ENCODE measurements around the gene GAPDHS. TPM values are rescaled to one million over a fixed set of nuclear protein-coding genes. Genes with fewer than 3 reads are reported as not detected.

Gene GAPDHS
- total RNA-seq, 2 donors from 2014 or later: not detected

DNA sequence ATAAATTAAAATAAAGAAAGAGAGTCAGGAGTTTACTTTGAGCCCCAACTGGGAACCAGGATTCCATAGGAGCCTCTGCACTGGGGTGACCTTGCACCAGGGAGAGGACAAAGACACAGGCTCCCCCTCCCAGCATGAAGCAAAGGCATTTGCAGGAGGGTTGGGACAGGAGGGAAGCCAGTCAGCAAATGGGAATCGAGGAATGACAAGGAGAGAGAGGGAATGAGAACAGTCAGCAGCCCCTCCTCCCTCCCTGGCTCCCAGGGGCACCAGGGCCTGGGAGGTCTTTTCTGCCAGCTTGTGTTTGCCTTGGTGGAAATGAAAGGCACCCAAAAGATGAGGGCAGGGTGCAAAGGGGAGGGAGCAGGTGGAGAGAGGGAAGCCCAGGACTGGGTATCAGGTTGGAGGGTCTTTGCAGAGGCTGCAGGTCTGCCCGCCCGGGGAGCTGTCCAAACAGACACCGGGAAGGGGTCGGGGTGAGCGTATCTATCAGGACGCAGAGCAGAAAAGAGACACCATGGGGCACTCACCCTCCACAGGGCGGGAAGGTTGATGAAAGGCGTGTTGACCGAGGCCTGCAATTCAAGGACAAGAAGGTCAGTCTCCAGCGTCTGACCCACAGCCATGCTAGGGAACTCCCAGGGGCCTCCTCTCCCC is 8.9 kb upstream of the GAPDHS start:
- no peak overlapping the region for H3K4me3 ChIP-seq
- H3K27ac ChIP-seq: no peak overlapping the region
- H3K4me1 ChIP-seq: no peaks in the 10 kb centered on the region
- 31 to 38% methylated on average over 10 to 11 of the region's 11 CpGs for WGBS, 2 donors
- no peaks in the 10 kb centered on the region for H3K27me3 ChIP-seq
- ATAC-seq: no peak
- DNase-seq: no peak
- no peak for TF ChIP-seq POLR2A (IDR thresholded peaks at IDR 0.05)
- TF ChIP-seq, protein P1, sequence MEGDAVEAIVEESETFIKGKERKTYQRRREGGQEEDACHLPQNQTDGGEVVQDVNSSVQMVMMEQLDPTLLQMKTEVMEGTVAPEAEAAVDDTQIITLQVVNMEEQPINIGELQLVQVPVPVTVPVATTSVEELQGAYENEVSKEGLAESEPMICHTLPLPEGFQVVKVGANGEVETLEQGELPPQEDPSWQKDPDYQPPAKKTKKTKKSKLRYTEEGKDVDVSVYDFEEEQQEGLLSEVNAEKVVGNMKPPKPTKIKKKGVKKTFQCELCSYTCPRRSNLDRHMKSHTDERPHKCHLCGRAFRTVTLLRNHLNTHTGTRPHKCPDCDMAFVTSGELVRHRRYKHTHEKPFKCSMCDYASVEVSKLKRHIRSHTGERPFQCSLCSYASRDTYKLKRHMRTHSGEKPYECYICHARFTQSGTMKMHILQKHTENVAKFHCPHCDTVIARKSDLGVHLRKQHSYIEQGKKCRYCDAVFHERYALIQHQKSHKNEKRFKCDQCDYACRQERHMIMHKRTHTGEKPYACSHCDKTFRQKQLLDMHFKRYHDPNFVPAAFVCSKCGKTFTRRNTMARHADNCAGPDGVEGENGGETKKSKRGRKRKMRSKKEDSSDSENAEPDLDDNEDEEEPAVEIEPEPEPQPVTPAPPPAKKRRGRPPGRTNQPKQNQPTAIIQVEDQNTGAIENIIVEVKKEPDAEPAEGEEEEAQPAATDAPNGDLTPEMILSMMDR (IDR thresholded peaks at IDR 0.05): no peak
- intact Hi-C loops (cut with DNase I): no loop called here
- no peaks in the 10 kb centered on the region for H3K9me3 ChIP-seq
- no peaks in the 10 kb centered on the region for H3K36me3 ChIP-seq (replicated peaks in 1 of 2; ENCODE audit: insufficient read depth in 1 of 2, low read depth in 2 of 2)

DNA sequence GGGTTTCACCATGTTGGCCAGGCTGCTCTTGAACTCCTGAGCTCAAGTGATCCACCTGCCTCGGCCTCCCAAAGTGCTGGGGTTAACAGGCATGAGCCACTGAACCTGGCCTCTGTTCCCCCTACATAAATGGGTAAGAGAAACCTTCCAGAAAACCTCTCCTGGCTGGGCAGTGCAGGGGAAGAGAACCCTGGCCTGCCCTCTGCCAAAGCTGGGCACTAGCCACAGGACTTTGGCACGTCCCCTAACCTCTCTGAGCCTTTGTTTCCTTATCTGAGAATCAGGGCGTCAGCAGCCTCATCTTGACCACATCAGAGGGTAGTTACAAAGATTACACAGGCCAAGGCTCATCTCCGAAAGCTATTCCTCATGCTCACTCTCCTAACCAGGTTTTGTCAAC is 7.4 kb upstream of the GAPDHS start:
- Histone ChIP-seq H3K9me3 (no peaks in the 10 kb centered on the region), H3K4me1 (no peaks in the 10 kb centered on the region), H3K4me3 (no peak overlapping the region), H3K36me3 (replicated peaks in 1 of 2; ENCODE audit: insufficient read depth in 1 of 2, low read depth in 2 of 2) (no peaks in the 10 kb centered on the region), H3K27me3 (no peaks in the 10 kb centered on the region), H3K27ac (no peak overlapping the region)
- WGBS, 2 donors: 63 to 66% methylated on average over 3 to 4 of the region's 4 CpGs
- no peak for DNase-seq
- TF ChIP-seq POLR2A (IDR thresholded peaks at IDR 0.05): no peak
- TF ChIP-seq, protein P1 (IDR thresholded peaks at IDR 0.05): no peak
- intact Hi-C loops (cut with DNase I): no loop called here
- ATAC-seq: no peak

DNA sequence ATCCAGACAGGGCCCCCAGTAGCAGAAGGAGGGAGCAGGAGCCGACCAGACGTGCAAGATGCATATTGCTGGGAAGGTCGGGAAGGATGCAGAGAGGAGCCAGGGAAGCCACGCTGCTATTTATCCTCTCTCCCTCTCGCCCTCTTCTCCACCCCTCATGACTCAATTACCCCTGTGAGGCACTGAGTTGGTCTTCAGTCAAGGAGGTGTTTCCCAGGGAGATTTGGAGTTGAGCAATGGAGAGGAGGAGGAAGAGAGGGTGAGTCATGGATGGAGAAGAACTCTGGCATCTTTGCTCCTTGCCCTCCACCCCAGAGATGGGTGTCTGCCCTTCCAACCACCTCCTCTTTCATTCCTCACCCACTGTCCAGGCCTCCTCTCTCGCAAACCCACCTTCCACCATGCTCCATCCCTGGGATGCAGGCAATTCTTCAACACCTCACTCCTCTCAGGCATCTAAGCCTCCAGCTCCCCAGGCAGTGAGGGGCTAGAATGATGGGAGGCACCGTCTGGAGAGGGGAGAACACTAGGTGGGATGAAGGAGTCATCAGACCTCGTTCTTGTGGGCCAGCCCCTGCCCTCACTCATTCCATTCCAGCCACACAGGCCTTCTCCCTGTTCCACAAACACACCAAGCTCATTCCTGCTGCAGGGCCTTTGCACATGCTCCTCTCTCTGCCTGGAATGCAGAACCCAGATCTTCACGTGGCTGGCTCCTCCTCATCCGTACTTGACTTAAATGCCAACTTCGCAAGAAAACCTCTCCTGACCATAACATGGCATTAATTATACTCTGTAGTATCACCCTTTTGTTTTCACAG is 4.8 kb upstream of the GAPDHS start, which contains the start of gene SBSN:
Gene SBSN (minus strand): TSS at position 94 of the 821 bp plus-strand sequence. CDS start 30 bp downstream, at position 64.
- intact Hi-C loops (cut with DNase I): no loop called here
- H3K4me3 ChIP-seq: no peak within 1 kb of the TSS
- no peaks in the 10 kb centered on the region for H3K27me3 ChIP-seq
- H3K4me1 ChIP-seq: peaks cover under 1% of the 10 kb centered on the region
- TF ChIP-seq, protein P1 (IDR thresholded peaks at IDR 0.05): no peak
- TF ChIP-seq POLR2A (IDR thresholded peaks at IDR 0.05): no peak
- DNase-seq (no peak), ATAC-seq (no peak)
- no peaks in the 10 kb centered on the region for H3K9me3 ChIP-seq
- H3K27ac ChIP-seq: no peak within 1 kb of the TSS
- no peaks in the 10 kb centered on the region for H3K36me3 ChIP-seq (replicated peaks in 1 of 2; ENCODE audit: insufficient read depth in 1 of 2, low read depth in 2 of 2)
- 60% methylated on average over 11 of the region's 11 CpGs for WGBS, 2 donors

DNA sequence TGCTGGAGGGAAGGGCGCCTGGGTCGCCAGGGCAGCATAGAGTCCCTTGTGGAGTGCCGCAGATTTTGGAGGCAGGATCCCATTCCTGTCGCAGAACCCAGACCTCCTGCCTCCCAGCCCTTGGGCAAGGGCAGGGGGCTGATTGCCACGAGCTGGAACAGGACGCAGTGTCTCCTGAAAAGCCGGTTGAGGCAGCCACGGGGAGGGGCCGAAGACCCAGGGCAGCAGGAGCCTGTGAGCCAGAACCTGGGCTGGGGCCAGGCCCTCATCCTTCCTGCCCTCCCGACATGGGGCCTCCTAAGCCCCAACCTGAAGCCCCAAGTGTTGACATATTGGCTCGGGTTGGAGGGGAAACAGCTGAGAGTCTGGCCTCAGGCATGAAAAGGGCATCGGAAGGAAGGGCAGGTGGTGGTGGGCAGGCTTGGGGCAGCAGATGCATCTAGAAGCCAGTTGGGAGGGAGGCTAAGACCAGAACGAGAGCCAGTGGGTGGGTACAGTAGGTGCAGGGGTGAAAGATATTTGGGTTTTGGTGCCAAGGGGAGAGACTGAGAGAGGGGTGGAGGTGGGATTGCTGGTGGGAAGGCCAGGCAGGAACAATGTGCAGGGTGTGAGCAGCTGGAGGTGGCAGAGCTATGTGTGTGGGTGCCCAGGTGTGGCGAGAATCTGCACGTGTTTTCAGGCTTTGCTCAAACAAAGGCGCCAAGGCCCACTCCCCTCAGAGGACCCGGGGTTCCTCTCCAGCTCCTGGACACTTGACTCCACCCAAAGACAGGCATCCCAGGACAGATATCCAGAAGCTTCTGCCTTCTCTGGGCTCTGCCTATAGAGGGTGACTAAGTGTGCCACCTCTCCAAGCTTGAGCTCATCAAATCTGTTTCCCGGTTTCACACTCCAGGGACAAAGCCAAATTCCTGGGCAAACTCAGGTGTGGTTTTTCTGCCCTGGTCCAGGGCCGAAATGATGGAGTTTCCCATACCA is 3.7 kb upstream of the GAPDHS start:
- Histone ChIP-seq H3K9me3 (no peaks in the 10 kb centered on the region), H3K36me3 (replicated peaks in 1 of 2; ENCODE audit: insufficient read depth in 1 of 2, low read depth in 2 of 2) (no peaks in the 10 kb centered on the region), H3K27me3 (no peaks in the 10 kb centered on the region), H3K4me3 (no peak overlapping the region), H3K27ac (no peak overlapping the region), H3K4me1 (peaks cover 9% of the 10 kb centered on the region)
- ATAC-seq: no peak
- TF ChIP-seq, protein P1 (IDR thresholded peaks at IDR 0.05): no peak
- no peak for TF ChIP-seq POLR2A (IDR thresholded peaks at IDR 0.05)
- intact Hi-C loops (cut with DNase I): no loop called here
- DNase-seq: no peak
- WGBS, 2 donors: 45 to 48% methylated on average over 16 to 18 of the region's 19 CpGs

All from body of pancreas (tissue), 4 donors.